Body of pancreas (tissue), 4 donors: ENCODE measurements around the gene CREB3.

Experiments used
- CTCF ChIP-seq, 7 experiments: fragments of 450-650 bp in 4 of 7; fragments of 200-600 bp in 3 of 7; sonication (generic) in 3 of 7; IDR thresholded peaks; one replicate each; pipeline ENCODE4 v1.5.1; 2016 to 2019; ENCODE audit warnings: antibody characterized with exemption in 7 of 7
- POLR2A ChIP-seq, 3 donors: fragments of 450-650 bp; IDR thresholded peaks; one replicate each; pipeline ENCODE4 v1.6.1; 2016; ENCODE audit warnings: antibody characterized with exemption in 3 of 3, mild to moderate bottlenecking in 2 of 3

DNA sequence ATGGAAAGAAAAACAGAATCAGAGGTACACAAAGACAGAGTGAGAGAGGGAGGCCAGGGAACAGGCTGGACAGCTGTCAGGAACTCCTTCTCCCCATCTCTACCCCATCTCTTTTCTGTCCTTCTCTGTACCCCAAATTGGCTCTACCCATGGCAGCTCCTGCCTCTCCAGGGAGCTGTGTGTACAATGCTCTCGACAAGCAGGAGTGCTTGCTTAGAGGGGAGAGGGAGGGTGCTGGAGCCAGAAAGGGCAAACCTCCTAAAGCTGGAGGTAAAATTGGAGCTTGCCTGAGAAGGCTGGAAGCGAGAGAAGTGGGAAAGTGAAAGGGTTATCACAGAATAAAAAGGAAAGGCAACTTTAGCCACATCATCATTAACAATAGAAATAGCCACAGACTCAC, 49.1 kb upstream of the CREB3 start:
- TF ChIP-seq CTCF (IDR thresholded peaks at IDR 0.05) (no peak), POLR2A (IDR thresholded peaks at IDR 0.05) (no peak)
